Measurements from ENCODE around the gene CDH22. TPM values are rescaled to one million over a fixed set of nuclear protein-coding genes. Genes with fewer than 3 reads are reported as not detected.

The CDH22 gene
- total RNA-seq, 2 experiments from 2014 or later, result not detected

DNA sequence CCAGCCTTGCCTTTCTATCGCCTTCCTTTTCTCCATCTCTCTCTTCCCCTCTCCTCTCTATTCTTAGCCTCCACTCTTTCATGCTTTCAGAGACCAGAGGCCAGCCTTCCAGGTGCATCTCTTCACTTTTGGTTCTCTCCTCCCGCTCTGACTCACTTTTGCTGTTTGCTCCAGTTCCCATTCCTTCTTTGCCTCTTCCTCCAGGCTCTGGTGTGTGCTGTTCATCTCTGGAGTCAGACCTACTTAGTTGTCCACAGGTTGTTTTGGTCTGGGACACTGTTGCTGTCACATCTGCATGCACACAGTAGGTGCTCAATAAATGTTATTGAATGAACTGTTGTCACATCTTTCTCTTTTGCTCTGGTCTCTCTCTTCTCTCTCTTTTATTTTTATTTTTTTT is 1.6 kb upstream of the CDH22 start:
- ChIA-PET POLR2A (no interaction called here), CTCF (no interaction called here)
- Mint-ChIP-seq H3K4me3 (no peak overlapping the region), H3K27ac (peak overlapping the region; percentile 7), H3K27me3 (peaks cover 80% of the 10 kb centered on the region), H3K4me1 (peaks cover 18% of the 10 kb centered on the region), H3K36me3 (ENCODE audit: low read depth) (no peaks in the 10 kb centered on the region), H3K9me3 (no peaks in the 10 kb centered on the region)
- DNase-seq, result no peak

DNA sequence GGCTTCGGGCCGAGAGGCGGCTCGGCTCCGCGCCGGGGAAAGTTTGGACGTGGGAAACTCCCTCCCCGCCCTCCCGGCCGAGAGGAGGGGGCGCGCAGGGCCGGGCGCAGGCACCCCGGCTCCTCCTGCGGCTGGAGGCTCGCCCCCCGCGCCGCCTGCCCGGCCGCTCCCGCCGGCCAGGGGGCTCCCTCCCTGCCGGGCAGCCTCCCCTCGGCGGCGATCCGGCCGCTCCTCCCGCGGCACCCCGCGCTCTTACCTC is 370 bp downstream of the CDH22 start:
- ChIA-PET POLR2A (no interaction called here), CTCF (interaction anchor here (0.7 kb wide), 1 partner anchor 99 kb away, joined by 3 read pairs; the partner anchor contains the start of gene ELMO2)
- no peak for DNase-seq
- H3K4me1 Mint-ChIP-seq, result peaks cover 18% of the 10 kb centered on the region
- no peaks in the 10 kb centered on the region for H3K9me3 Mint-ChIP-seq
- no peak overlapping the region for H3K4me3 Mint-ChIP-seq
- no peaks in the 10 kb centered on the region for H3K36me3 Mint-ChIP-seq (ENCODE audit: low read depth)
- no peak overlapping the region for H3K27ac Mint-ChIP-seq
- peaks cover 74% of the 10 kb centered on the region for H3K27me3 Mint-ChIP-seq

DNA sequence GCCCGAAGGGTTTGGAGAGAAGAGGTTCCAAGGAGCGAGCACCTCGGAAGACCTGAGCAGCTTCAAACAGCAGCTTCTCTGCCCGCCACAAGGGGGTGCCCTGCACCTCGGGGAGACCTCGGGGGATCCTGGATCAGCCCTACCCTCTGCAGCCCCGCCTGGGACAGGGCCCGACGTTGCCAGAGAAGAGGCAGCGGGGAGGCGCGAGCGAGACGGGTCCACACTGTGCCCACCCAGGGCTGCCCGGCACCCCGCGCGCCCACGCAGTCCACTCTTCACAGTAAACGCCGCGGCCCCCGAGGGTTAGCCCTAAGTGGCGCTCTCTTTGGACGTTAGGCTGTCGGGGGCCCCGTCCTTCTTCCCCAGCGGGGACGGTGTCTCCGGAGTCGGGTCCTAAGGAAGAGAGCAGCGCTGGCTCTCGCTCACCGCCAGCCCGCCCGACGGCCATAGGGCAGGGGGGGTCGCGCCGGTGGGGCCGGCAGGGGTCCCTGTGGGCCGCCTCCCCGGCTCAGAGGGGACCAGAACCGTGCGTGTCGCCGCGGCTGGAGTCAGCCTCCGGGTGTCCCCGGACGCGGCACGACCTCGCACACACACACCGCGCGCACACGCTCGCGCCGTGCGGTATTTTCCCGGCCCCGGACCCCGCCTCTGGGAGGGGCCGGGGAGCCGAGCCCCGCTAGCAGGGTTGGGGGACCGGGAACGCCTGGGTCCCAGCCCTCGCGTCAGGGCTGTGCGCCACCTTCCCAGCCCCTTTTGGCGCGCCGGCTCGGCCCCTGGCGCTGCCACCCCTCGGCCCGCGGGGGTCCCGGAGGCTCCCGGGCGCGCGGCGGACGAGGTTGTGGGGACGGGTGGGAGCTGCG is 929 bp downstream of the CDH22 start:
- H3K27me3 Mint-ChIP-seq, result peaks cover 70% of the 10 kb centered on the region
- H3K36me3 Mint-ChIP-seq (ENCODE audit: low read depth), result no peaks in the 10 kb centered on the region
- H3K9me3 Mint-ChIP-seq, result no peaks in the 10 kb centered on the region
- CTCF ChIA-PET, result interaction anchor here (0.7 to 1.3 kb wide), 14 partner anchors 8 to 289 kb away, joined by 3 to 8 read pairs (median 4); partner anchors contain the start of gene ELMO2
- H3K27ac Mint-ChIP-seq, result no peak overlapping the region
- H3K4me3 Mint-ChIP-seq, result peak overlapping the region; percentile 10
- H3K4me1 Mint-ChIP-seq, result peaks cover 18% of the 10 kb centered on the region
- DNase-seq, result peak; percentile 75
- POLR2A ChIA-PET, result no interaction called here

DNA sequence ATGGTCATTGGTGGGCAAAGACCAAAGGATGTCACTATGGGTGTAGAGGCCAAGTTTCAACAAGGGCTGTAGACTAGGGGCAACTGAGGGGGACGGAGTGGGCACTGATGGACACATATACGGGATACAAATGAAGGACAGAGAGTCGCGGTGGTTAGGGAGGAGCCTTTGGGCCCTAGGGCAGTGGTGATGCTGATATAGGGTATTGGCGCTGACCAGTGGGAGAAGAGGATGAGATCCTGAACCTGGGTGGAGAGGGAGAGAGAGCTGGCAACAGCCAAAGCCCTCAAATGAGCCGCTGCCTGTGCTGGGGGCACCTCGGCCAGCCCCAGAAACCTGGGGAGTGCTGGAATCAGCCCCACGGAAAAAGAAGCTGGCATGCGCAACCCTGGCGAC is 1.6 kb downstream of the CDH22 start:
- no peak overlapping the region for H3K27ac Mint-ChIP-seq
- DNase-seq, result no peak
- H3K36me3 Mint-ChIP-seq (ENCODE audit: low read depth), result no peaks in the 10 kb centered on the region
- no peak overlapping the region for H3K4me3 Mint-ChIP-seq
- H3K9me3 Mint-ChIP-seq, result no peaks in the 10 kb centered on the region
- H3K27me3 Mint-ChIP-seq, result peaks cover 64% of the 10 kb centered on the region
- ChIA-PET POLR2A (no interaction called here), CTCF (interaction anchor here (0.7 to 1.3 kb wide), 13 partner anchors 9 to 289 kb away, joined by 3 to 8 read pairs (median 4); partner anchors contain the start of gene ELMO2)
- H3K4me1 Mint-ChIP-seq, result peaks cover 13% of the 10 kb centered on the region

DNA sequence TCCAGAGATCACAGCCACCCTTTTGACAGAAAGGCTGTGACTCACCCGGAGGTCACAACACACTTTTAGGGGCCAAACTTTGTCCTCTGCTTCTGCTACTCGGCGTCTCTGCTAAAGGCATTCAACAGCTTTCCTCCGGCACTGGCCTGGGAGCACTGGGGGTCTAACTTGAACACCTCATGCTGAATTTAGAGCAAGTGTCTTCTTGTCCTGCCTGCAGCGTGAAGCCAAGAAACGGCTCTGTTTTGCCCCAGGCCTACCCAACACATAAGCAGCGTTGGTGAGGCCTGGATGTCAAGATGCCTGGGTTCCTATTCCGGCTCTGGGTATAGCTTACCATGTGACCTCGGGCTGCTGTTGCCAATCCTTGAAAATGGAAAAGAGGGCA is 2.3 kb downstream of the CDH22 start:
- Mint-ChIP-seq H3K9me3 (no peaks in the 10 kb centered on the region), H3K36me3 (ENCODE audit: low read depth) (no peaks in the 10 kb centered on the region), H3K4me1 (peaks cover 13% of the 10 kb centered on the region), H3K4me3 (no peak overlapping the region), H3K27me3 (peaks cover 56% of the 10 kb centered on the region), H3K27ac (no peak overlapping the region)
- DNase-seq, result no peak
- ChIA-PET CTCF (interaction anchor here (1.1 to 1.7 kb wide), 5 partner anchors 9 to 106 kb away, joined by 3 to 5 read pairs (median 4); no protein-coding TSS in a partner anchor), POLR2A (no interaction called here)

DNA sequence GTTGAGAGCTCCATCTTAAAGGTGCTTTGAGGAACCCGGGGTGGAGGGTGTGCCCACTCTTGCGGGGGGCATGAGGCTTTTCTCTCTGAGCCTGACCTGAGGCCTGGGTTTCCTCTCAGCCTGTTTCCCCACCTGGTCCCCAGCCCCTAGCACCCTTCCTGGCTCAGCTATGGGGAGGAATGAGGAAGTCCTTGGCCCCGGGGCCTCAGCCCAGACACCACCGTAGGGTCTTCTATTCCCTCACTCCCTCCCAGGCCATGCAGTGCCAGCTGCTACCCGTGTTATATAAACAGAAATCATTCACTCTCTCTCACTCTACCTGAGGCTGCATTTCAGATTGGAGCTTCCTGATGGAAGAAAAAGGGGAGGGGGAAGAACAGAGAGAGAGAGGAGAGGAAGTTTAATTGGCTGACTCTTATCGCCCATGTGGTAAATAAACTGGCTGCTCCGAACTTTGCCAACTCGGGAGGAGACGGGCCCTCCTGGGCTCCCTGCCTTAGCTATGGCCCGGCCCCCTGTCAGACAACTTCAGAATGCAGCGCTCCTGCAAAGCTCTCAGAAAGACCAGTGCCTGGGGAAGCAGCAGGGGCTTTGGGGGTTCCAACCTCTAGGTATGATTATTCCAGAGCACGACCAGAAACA is 2.8 kb downstream of the CDH22 start:
- Mint-ChIP-seq H3K9me3 (no peaks in the 10 kb centered on the region), H3K4me1 (peaks cover 13% of the 10 kb centered on the region), H3K27me3 (peaks cover 51% of the 10 kb centered on the region), H3K27ac (no peak overlapping the region), H3K36me3 (ENCODE audit: low read depth) (no peaks in the 10 kb centered on the region), H3K4me3 (no peak overlapping the region)
- no peak for DNase-seq
- ChIA-PET CTCF (interaction anchor here (0.5 to 1.7 kb wide), 4 partner anchors 9 to 570 kb away, joined by 3 to 5 read pairs (median 4); no protein-coding TSS in a partner anchor), POLR2A (interaction anchor here (0.6 kb wide), 1 partner anchor 10 kb away, joined by 4 read pairs; no protein-coding TSS in a partner anchor)

DNA sequence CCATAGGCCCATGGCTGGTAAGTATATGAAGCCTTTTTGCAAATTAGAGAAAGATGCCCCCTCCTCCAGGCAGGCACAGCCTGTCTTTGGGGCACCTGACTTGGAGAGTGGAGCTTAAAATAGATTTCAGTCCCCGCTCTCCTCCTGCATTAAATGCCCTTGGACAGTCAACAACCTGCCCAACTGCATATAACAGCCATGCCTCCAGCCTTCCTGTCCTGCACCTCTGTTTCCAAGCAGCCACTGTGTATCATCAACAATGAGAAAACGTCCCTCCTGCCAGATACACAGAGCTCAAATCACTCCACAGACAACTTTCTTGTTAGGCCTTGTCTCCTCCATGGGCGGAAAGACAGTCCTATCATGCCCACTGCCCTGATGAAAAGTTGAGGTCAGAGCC is 3.4 kb downstream of the CDH22 start:
- Mint-ChIP-seq H3K4me3 (no peak overlapping the region), H3K36me3 (ENCODE audit: low read depth) (no peaks in the 10 kb centered on the region), H3K27ac (no peak overlapping the region), H3K27me3 (peaks cover 45% of the 10 kb centered on the region), H3K9me3 (no peaks in the 10 kb centered on the region), H3K4me1 (peaks cover 12% of the 10 kb centered on the region)
- ChIA-PET CTCF (interaction anchor here (0.5 to 1.7 kb wide), 4 partner anchors 8 to 570 kb away, joined by 3 to 5 read pairs (median 4); no protein-coding TSS in a partner anchor), POLR2A (interaction anchor here (0.6 kb wide), 1 partner anchor 10 kb away, joined by 4 read pairs; no protein-coding TSS in a partner anchor)
- no peak for DNase-seq

DNA sequence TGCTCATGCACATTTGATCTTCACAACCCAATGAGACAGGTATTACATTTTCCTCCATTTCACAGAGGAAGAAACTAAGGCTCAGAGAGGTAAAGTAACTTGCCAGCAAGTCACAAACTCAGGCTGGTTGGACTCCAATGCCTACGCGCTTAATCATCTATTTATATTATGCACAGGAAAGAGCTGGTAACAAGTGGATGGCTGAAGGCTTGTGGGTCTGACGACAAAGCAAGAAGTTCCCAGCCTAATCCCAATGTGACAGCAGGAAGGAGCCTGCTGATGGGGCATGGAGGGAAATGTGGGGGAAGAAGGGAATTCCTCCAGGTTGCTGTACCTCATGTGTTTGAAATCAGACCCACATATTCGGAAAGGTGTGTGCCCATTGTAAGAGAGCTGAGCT is 3.9 kb downstream of the CDH22 start:
- Mint-ChIP-seq H3K4me3 (no peak overlapping the region), H3K9me3 (no peaks in the 10 kb centered on the region), H3K27me3 (peaks cover 40% of the 10 kb centered on the region), H3K4me1 (peaks cover 9% of the 10 kb centered on the region), H3K36me3 (ENCODE audit: low read depth) (no peaks in the 10 kb centered on the region), H3K27ac (no peak overlapping the region)
- POLR2A ChIA-PET, result interaction anchor here (0.6 kb wide), 1 partner anchor 892 kb away, joined by 3 read pairs; no protein-coding TSS in a partner anchor
- CTCF ChIA-PET, result interaction anchor here (1.3 to 1.7 kb wide), 3 partner anchors 8 to 134 kb away, joined by 3 to 5 read pairs (median 3); no protein-coding TSS in a partner anchor
- DNase-seq, result no peak

DNA sequence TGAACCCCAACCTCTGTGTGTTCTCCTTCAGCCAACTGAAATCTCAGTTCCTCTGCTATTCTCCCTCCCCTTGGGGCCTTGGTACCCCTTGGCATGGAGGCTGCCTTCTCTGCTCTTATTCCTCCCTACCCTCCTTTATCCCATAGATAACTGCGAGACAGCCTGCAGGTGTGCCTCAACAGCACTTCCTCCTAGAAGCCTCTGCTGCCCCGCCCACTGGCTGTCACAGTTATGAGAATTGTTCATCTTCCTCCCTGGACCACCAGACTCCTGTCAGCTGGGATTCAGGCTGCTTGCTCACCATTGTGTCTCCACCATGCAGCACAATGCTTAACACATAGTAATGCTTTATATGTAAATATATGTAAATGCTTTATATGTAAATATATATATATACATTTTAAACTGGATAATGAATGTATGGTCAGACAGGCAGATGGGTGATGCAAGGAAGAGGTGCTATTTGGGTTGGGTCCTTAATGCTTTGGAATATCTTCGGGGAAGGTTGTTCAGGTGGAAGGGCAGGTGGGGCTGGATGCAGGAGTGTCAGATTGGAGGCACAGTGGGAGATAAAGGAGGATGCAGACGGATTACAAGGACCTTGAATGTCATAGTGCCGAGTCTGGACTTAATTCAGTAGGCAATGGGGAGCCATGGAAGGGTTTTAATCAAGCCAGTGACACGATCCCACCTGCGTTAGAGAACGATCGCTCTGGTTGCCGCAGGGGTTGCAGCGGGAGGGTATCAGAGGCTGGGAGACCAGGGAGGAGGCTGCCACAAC is 4.9 kb downstream of the CDH22 start:
- H3K9me3 Mint-ChIP-seq, result no peaks in the 10 kb centered on the region
- no peak for DNase-seq
- peaks cover 32% of the 10 kb centered on the region for H3K27me3 Mint-ChIP-seq
- no peak overlapping the region for H3K27ac Mint-ChIP-seq
- peaks cover 4% of the 10 kb centered on the region for H3K4me1 Mint-ChIP-seq
- H3K36me3 Mint-ChIP-seq (ENCODE audit: low read depth), result no peaks in the 10 kb centered on the region
- no peak overlapping the region for H3K4me3 Mint-ChIP-seq
- ChIA-PET POLR2A (no interaction called here), CTCF (no interaction called here)

DNA sequence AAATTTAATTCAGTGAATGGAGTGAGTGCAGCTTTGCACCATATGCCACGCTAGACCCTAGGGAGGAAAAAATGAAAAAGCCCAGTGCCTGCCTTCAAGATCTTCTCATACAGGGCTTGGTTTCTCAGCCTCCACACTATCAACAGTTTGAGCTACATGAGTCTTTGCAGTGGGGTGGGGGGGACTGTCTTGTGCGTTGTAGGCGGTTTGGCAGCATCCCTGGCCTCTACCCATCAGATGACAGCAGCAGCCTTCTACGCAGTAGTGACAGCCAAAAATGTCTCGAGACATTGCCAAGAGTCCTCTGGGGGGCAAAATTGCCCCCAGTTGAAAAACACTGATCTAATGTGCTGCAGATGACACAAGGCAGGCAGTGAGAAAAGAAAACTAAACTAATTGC is 6.2 kb downstream of the CDH22 start:
- ChIA-PET POLR2A (no interaction called here), CTCF (no interaction called here)
- no peak overlapping the region for H3K27ac Mint-ChIP-seq
- H3K36me3 Mint-ChIP-seq (ENCODE audit: low read depth), result no peaks in the 10 kb centered on the region
- no peaks in the 10 kb centered on the region for H3K9me3 Mint-ChIP-seq
- no peak for DNase-seq
- peaks cover 37% of the 10 kb centered on the region for H3K27me3 Mint-ChIP-seq
- H3K4me1 Mint-ChIP-seq, result peaks cover 2% of the 10 kb centered on the region
- H3K4me3 Mint-ChIP-seq, result no peak overlapping the region

DNA sequence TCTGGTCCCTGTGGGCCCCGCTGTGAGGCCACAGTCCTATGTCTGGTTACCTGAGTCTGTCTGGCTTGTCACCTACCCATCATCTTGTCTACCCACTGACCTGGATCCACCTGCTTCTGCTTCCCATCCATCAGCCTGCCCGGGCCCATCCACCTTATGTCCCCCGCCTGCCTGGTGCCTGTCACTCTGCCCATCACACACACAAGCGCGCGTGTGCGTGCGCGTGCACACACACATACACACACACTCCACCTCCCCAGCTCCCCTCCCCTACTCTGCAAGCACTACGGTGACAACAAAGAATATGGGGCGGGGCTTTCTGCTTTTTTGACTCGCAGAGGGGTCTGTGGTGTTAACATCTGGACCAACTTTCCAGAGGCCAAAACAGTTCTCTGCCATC is 8.0 kb downstream of the CDH22 start:
- Mint-ChIP-seq H3K4me1 (no peaks in the 10 kb centered on the region), H3K36me3 (ENCODE audit: low read depth) (no peaks in the 10 kb centered on the region), H3K4me3 (no peak overlapping the region), H3K27me3 (peaks cover 20% of the 10 kb centered on the region), H3K27ac (no peak overlapping the region), H3K9me3 (no peaks in the 10 kb centered on the region)
- ChIA-PET CTCF (no interaction called here), POLR2A (no interaction called here)
- no peak for DNase-seq

DNA sequence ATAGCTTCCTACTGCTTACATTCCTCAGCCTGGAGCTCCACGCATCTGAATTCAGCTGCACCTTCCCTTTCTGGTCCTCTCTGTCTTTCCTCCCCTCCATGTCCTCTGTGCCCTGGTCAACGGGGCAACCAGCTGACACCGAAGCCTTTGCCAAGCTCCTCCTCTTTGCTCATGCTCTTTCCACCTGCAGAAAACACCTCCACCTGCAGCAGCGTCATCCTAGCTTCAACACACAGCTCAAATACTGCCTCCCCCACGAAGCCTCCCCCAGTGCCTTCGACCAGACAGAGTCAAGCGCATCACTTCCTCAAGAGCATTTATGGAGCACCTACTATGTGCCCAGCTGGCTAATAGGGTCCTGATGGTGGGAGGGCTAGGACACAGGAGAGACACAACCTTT is 9.2 kb downstream of the CDH22 start:
- no peak overlapping the region for H3K27ac Mint-ChIP-seq
- no peaks in the 10 kb centered on the region for H3K36me3 Mint-ChIP-seq (ENCODE audit: low read depth)
- no peak overlapping the region for H3K4me3 Mint-ChIP-seq
- H3K4me1 Mint-ChIP-seq, result no peaks in the 10 kb centered on the region
- ChIA-PET CTCF (interaction anchor here (1.1 kb wide), 1 partner anchor 8 kb away, joined by 5 read pairs; no protein-coding TSS in a partner anchor), POLR2A (no interaction called here)
- peaks cover 14% of the 10 kb centered on the region for H3K27me3 Mint-ChIP-seq
- no peak for DNase-seq
- H3K9me3 Mint-ChIP-seq, result no peaks in the 10 kb centered on the region

All from activated CD4-positive, alpha-beta T cell treated with anti-CD3 and anti-CD28 coated beads, Interleukin-2, amount 10 ng/mL, durations not matched to agents 7 days and 5 days (primary cell).